Ascending aorta (tissue), 2 donors: ENCODE results near the gene TMEM259. TPM values are rescaled to one million over a fixed set of nuclear protein-coding genes. Genes with fewer than 3 reads are reported as not detected.

Experiments used
- DNase-seq, 2 donors: peaks; one replicate each; pipeline ENCODE4 v3.0.0-alpha.2; 2019; ENCODE audit warnings: low spot score in 2 of 2
- H3K27ac ChIP-seq, 2 donors: fragments of 200-600 bp; sonication (generic); one replicate each; pipeline ENCODE4 v1.5.1; 2016 to 2017; ENCODE audit warnings: mild to moderate bottlenecking in 1 of 2
- H3K27me3 ChIP-seq: fragments of 200-600 bp; sonication (generic); one replicate; pipeline ENCODE4 v1.5.1; 2017
- H3K36me3 ChIP-seq, 2 donors: fragments of 200-600 bp; sonication (generic); one replicate each; pipeline ENCODE4 v1.5.1; 2016
- H3K4me1 ChIP-seq, 2 donors: fragments of 200-600 bp; sonication (generic); one replicate each; pipeline ENCODE4 v1.5.1; 2016 to 2017; ENCODE audit warnings: mild to moderate bottlenecking in 1 of 2
- H3K4me3 ChIP-seq, 2 donors: fragments of 200-600 bp; sonication (generic); one replicate each; pipeline ENCODE4 v1.5.1; 2016 to 2017; ENCODE audit warnings: mild to moderate bottlenecking in 1 of 2
- H3K9me3 ChIP-seq, 2 donors: fragments of 200-600 bp; sonication (generic); one replicate each; pipeline ENCODE4 v1.5.1; 2016
- intact Hi-C: fragments of 100-400 bp; cut with DNase I; formaldehyde crosslinking; loops from one replicate; pipeline ENCODE4 v1.15.1; 2023
- total RNA-seq: library from RNA; depleted of rRNA; stranded (reverse); fragments of >200 nt; gene quantifications from one replicate; pipeline ENCODE4 v1.1.0, GENCODE V29; 2016
- TF ChIP-seq, protein P1 (sequence below), 3 experiments: fragments of 200-600 bp in 2 of 3; fragments of 450-650 bp in 1 of 3; sonication (generic) in 2 of 3; IDR thresholded peaks; one replicate each; pipeline ENCODE4 v1.5.1; 2016 to 2019; ENCODE audit warnings: antibody characterized with exemption in 3 of 3, mild to moderate bottlenecking in 1 of 3, moderate library complexity in 1 of 3

TMEM259 gene
- total RNA-seq, 1 donor from 2014 or later, result 452 TPM

DNA sequence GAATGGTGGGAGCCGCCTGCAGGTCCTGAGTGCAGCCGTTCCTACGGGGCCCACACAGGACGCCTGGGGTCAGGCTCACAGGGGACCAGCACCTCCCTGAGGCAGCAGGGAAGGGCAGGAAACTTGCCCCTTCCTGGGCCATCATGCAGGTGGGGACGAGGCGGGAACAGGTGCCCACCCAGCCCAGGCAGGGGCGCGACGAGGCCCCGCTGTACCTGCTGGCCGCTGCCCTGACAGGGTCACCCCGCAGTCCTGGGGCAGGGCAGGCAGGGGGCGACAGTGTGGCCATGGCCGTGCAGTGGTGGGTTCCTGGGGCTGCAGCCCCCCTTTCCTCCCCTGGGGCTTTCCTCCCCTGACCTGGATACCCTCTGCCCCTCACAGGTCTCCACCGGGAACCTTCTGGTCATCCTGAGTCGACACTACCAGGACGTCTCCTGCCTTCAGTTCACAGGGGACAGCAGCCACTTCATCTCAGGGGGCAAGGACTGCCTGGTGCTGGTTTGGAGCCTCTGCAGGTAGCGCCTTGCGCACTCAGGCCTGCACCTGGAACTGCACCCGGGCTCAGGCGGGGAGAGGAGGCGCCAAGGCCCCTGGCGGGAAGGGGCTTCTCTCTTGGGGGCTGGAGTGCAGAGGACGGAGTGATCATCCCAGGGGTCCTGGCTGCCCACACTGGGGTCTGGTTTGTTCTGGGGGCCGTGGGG is 31.4 kb downstream of the TMEM259 start:
- Histone ChIP-seq H3K27ac (no peak overlapping the region), H3K27me3 (no peaks in the 10 kb centered on the region), H3K4me1 (peaks cover 3 to 5% of the 10 kb centered on the region in 2 donors), H3K4me3 (no peak overlapping the region), H3K36me3 (peaks cover 28 to 72% of the 10 kb centered on the region in 2 donors), H3K9me3 (no peaks in the 10 kb centered on the region)
- intact Hi-C loops, result loop anchor here (10.0 kb wide), 1 partner anchor 315 kb away; the partner anchor contains the start of gene FSTL3
- no peak for DNase-seq
- TF ChIP-seq, protein P1, sequence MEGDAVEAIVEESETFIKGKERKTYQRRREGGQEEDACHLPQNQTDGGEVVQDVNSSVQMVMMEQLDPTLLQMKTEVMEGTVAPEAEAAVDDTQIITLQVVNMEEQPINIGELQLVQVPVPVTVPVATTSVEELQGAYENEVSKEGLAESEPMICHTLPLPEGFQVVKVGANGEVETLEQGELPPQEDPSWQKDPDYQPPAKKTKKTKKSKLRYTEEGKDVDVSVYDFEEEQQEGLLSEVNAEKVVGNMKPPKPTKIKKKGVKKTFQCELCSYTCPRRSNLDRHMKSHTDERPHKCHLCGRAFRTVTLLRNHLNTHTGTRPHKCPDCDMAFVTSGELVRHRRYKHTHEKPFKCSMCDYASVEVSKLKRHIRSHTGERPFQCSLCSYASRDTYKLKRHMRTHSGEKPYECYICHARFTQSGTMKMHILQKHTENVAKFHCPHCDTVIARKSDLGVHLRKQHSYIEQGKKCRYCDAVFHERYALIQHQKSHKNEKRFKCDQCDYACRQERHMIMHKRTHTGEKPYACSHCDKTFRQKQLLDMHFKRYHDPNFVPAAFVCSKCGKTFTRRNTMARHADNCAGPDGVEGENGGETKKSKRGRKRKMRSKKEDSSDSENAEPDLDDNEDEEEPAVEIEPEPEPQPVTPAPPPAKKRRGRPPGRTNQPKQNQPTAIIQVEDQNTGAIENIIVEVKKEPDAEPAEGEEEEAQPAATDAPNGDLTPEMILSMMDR (IDR thresholded peaks at IDR 0.05), result no peak

- TF ChIP-seq, protein P1 (IDR thresholded peaks at IDR 0.05), result no peak
- intact Hi-C loops, result loop anchor here (10.0 kb wide), 1 partner anchor 314 kb away; the partner anchor contains the start of gene FSTL3
Measured at GRCh38 chr19:988510-988909, 32.4 kb downstream of the TMEM259 start.

GRCh38 chr19:988081-988480 is 32.8 kb downstream of the TMEM259 start:
- DNase-seq, result no peak
- Histone ChIP-seq H3K27ac (no peak overlapping the region), H3K27me3 (no peaks in the 10 kb centered on the region), H3K36me3 (peaks cover 28 to 58% of the 10 kb centered on the region in 2 donors), H3K4me3 (no peak overlapping the region), H3K4me1 (peaks cover 10 to 13% of the 10 kb centered on the region in 2 donors), H3K9me3 (no peaks in the 10 kb centered on the region)
- TF ChIP-seq, protein P1 (IDR thresholded peaks at IDR 0.05), result no peak
- intact Hi-C loops, result loop anchor here (10.0 kb wide), 1 partner anchor 313 kb away; the partner anchor contains the start of gene FSTL3

More at GRCh38 chr19:988510-988909, 32.4 kb downstream of the TMEM259 start:
- Histone ChIP-seq H3K27me3 (no peaks in the 10 kb centered on the region), H3K36me3 (peaks cover 28 to 62% of the 10 kb centered on the region in 2 donors), H3K4me1 (peaks cover 5 to 9% of the 10 kb centered on the region in 2 donors), H3K27ac (no peak overlapping the region), H3K9me3 (no peaks in the 10 kb centered on the region), H3K4me3 (no peak overlapping the region)
- no peak for DNase-seq

- intact Hi-C loops, result loop anchor here (10.0 kb wide), 1 partner anchor 311 kb away; the partner anchor contains the start of gene FSTL3
Measured at GRCh38 chr19:986083-986482, 34.8 kb downstream of the TMEM259 start.

DNA sequence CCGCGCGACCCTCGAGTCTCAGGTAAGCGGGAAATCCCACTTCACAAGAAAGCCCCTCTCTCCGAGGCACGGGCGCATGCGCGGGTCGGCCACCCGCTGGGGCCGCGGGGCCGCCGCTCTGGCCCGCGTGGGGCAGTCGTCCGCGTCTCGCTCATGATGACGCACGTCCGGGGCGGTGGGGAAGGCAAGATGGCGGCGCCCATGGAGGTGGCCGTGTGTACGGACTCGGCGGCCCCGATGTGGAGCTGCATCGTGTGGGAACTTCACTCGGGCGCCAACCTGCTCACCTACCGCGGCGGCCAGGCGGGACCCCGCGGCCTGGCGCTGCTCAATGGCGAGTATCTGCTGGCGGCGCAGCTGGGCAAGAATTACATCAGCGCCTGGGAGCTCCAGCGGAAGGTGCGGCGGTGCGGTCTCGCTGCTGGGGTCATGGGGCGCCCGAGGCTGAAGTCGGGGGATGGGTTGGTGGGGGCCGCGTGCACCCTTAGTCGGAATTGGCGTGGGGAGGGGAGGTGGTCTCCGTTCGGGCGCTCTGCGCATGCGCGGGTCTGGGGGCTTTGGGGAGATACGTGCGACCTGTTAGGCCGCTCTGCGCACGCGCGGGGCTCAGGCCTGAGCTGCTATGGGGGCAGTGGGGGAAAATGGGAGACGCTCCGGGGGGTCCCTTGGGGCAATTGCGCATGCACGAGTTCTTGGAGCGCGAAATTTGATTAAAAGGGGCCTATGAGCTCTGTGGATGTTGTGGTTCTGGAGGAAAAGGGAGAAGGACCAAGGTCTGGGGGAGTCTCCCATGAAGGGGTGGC is 36.6 kb downstream of the TMEM259 start, which contains the start of gene WDR18:
Gene WDR18 (plus strand): TSS at position 181 of the 803 bp plus-strand sequence. CDS start 9 bp downstream, at position 190.
- TF ChIP-seq, protein P1 (IDR thresholded peaks at IDR 0.05), result peak in 2 of 3 experiments; percentile 11 to 27
- DNase-seq, result peak; percentile 57 to 96
- peak within 1 kb of the TSS; percentile 83 to 84 for H3K27ac ChIP-seq
- H3K27me3 ChIP-seq, result no peaks in the 10 kb centered on the region
- H3K4me1 ChIP-seq, result peaks cover 12 to 18% of the 10 kb centered on the region in 2 donors
- H3K9me3 ChIP-seq, result no peaks in the 10 kb centered on the region
- intact Hi-C loops, result loop anchor here (1.0 to 10.0 kb wide), 4 partner anchors 37 to 310 kb away; partner anchors contain the start of genes FSTL3, RNU6-2 and TMEM259
- H3K36me3 ChIP-seq, result peaks cover 10 to 26% of the 10 kb centered on the region in 2 donors
- H3K4me3 ChIP-seq, result peak within 1 kb of the TSS; percentile 63 to 73

More at GRCh38 chr19:986083-986482, 34.8 kb downstream of the TMEM259 start:
- Histone ChIP-seq H3K9me3 (no peaks in the 10 kb centered on the region), H3K4me1 (peaks cover 12 to 18% of the 10 kb centered on the region in 2 donors), H3K27me3 (no peaks in the 10 kb centered on the region), H3K27ac (no peak overlapping the region), H3K36me3 (peaks cover 21 to 43% of the 10 kb centered on the region in 2 donors), H3K4me3 (no peak overlapping the region)
- TF ChIP-seq, protein P1 (IDR thresholded peaks at IDR 0.05), result no peak
- DNase-seq, result no peak
